Measurements from ENCODE around the gene C2orf15.

GRCh38 chr2:99183025-99183424 is 41.5 kb downstream of the C2orf15 start:
- TF ChIP-seq POLR2AphosphoS5 (IDR thresholded peaks at IDR 0.05; ENCODE audit: low read depth, low read length) (no peak), POLR2A (IDR thresholded peaks at IDR 0.05; ENCODE audit: low read depth, low read length) (no peak), TAF1 (IDR thresholded peaks at IDR 0.05; ENCODE audit: low read depth, low read length) (no peak), SPI1 (IDR thresholded peaks at IDR 0.05; ENCODE audit: low read depth, low read length) (no peak), POU2F2 (IDR thresholded peaks at IDR 0.05; ENCODE audit: low read depth, low read length) (no peak)
